A673 (cell line): ENCODE data around the gene CDH23. TPM values are rescaled to one million over a fixed set of nuclear protein-coding genes. Genes with fewer than 3 reads are reported as not detected.

Experiments used
- BruUV-seq: library from RNA; stranded (reverse); fragments of 400-500 nt; replicated peaks from 2 replicates; lab custom pipeline; 2021; lab: Mats Ljungman, UMichigan
- CTCF ChIA-PET: fragments of 300-600 bp; sonication (Branson Sonifier 250); formaldehyde crosslinking; loops from one replicate; lab custom pipeline; 2022; ENCODE audit warnings: antibody characterized with exemption; lab: Charles Lee
- POLR2A ChIA-PET: fragments of 300-600 bp; sonication (Branson Sonifier 250); formaldehyde crosslinking; loops from one replicate; lab custom pipeline; 2022; ENCODE audit warnings: antibody characterized with exemption; ENCODE audit not compliant: low non-redundant PET; lab: Charles Lee
- DNase-seq: peaks from one replicate; pipeline ENCODE4 v3.0.0-alpha.2; 2015; ENCODE audit warnings: low spot score
- H3K27ac ChIP-seq: fragments of 200-600 bp; sonication (generic); 2 replicates; pipeline ENCODE4 v1.5.1; 2016; ENCODE audit warnings: mixed run types, low read depth, mild to moderate bottlenecking, mixed read lengths, antibody characterized with exemption, low read length; ENCODE audit not compliant: poor library complexity, severe bottlenecking
- H3K27me3 ChIP-seq: fragments of 200-600 bp; sonication (generic); replicated peaks from 2 replicates; pipeline ENCODE4 v1.6.1; 2017; ENCODE audit warnings: mixed run types, low read depth, mild to moderate bottlenecking, mixed read lengths, antibody characterized with exemption, low read length; ENCODE audit not compliant: insufficient read depth, poor library complexity
- H3K36me3 ChIP-seq: fragments of 200-600 bp; sonication (generic); 2 replicates; pipeline ENCODE4 v1.6.1; 2016; ENCODE audit warnings: mixed run types, mild to moderate bottlenecking, mixed read lengths, antibody characterized with exemption, low read length; ENCODE audit not compliant: insufficient read depth, poor library complexity, severe bottlenecking
- H3K4me1 ChIP-seq: fragments of 200-600 bp; sonication (generic); 2 replicates; pipeline ENCODE4 v1.6.1; 2017; ENCODE audit warnings: mixed run types, mild to moderate bottlenecking, mixed read lengths, antibody characterized with exemption, low read length; ENCODE audit not compliant: insufficient read depth, poor library complexity, severe bottlenecking
- H3K4me3 ChIP-seq: fragments of 200-600 bp; sonication (generic); 2 replicates; pipeline ENCODE4 v1.5.1; 2016; ENCODE audit warnings: low read depth, mixed run types, mild to moderate bottlenecking, mixed read lengths, low read length; ENCODE audit not compliant: poor library complexity, severe bottlenecking
- H3K9me3 ChIP-seq: fragments of 200-600 bp; sonication (generic); 2 replicates; pipeline ENCODE4 v1.6.1; 2016; ENCODE audit warnings: mixed run types, low read depth, mild to moderate bottlenecking, mixed read lengths, antibody characterized with exemption, low read length; ENCODE audit not compliant: poor library complexity, severe bottlenecking
- EZH2 ChIP-seq: fragments of 200-600 bp; sonication (generic); IDR thresholded peaks from 2 replicates; pipeline ENCODE4 v1.6.1; 2017; ENCODE audit warnings: borderline replicate concordance, low read depth, mild to moderate bottlenecking, mixed read lengths, antibody characterized with exemption, low read length; ENCODE audit not compliant: poor library complexity, severe bottlenecking
- intact Hi-C: fragments of 100-400 bp; cut with micrococcal nuclease; formaldehyde crosslinking; loops from one replicate; pipeline ENCODE4 v1.10.0; 2022; ENCODE audit not compliant: unreplicated experiment
- total RNA-seq: library from RNA; stranded (reverse); gene quantifications from 2 replicates; pipeline ENCODE4 v1.2.3, GENCODE V29; 2021
- TF ChIP-seq, protein P1 (sequence below): fragments of 300-800, 200-600 bp; sonication (generic); conservative IDR thresholded peaks from 2 replicates; pipeline ENCODE4 v1.5.1; 2017; ENCODE audit warnings: low read depth, mild to moderate bottlenecking, antibody characterized with exemption, low read length, moderate library complexity, mixed read lengths

CDH23 gene
- total RNA-seq, 1 experiment from 2014 or later, result 49.7 TPM

DNA sequence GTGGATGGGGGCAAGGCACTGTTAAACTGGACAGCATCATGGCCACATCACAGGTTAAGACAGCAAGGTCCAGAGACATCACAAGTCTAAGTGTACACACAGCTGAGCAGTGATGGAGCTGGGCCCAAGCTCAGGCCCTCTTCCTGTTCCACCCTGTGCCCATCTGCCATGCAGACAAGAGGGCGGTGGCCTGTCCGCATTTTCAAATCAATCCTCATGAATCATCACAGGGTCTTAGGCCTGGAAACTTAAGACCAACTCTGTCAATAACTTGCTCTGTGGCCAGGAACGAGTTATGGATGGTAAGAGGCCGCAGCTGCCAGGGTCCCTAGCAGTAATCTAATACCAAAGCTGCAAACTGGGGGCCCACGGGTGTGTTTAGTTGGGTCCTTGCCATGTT, 319.7 kb downstream of the CDH23 start:
- no peak for DNase-seq
- ChIA-PET POLR2A (no interaction called here), CTCF (no interaction called here)
- H3K4me1 ChIP-seq, result peaks cover 8% of the 10 kb centered on the region
- TF ChIP-seq, protein P1, sequence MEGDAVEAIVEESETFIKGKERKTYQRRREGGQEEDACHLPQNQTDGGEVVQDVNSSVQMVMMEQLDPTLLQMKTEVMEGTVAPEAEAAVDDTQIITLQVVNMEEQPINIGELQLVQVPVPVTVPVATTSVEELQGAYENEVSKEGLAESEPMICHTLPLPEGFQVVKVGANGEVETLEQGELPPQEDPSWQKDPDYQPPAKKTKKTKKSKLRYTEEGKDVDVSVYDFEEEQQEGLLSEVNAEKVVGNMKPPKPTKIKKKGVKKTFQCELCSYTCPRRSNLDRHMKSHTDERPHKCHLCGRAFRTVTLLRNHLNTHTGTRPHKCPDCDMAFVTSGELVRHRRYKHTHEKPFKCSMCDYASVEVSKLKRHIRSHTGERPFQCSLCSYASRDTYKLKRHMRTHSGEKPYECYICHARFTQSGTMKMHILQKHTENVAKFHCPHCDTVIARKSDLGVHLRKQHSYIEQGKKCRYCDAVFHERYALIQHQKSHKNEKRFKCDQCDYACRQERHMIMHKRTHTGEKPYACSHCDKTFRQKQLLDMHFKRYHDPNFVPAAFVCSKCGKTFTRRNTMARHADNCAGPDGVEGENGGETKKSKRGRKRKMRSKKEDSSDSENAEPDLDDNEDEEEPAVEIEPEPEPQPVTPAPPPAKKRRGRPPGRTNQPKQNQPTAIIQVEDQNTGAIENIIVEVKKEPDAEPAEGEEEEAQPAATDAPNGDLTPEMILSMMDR, result no peak
- no peak for TF ChIP-seq EZH2
- no peaks in the 10 kb centered on the region for H3K36me3 ChIP-seq
- BruUV-seq, result no TSS peak
- no peak overlapping the region for H3K4me3 ChIP-seq
- H3K27me3 ChIP-seq, result no peaks in the 10 kb centered on the region
- intact Hi-C loops, result no loop called here
- no peaks in the 10 kb centered on the region for H3K9me3 ChIP-seq
- no peak overlapping the region for H3K27ac ChIP-seq

DNA sequence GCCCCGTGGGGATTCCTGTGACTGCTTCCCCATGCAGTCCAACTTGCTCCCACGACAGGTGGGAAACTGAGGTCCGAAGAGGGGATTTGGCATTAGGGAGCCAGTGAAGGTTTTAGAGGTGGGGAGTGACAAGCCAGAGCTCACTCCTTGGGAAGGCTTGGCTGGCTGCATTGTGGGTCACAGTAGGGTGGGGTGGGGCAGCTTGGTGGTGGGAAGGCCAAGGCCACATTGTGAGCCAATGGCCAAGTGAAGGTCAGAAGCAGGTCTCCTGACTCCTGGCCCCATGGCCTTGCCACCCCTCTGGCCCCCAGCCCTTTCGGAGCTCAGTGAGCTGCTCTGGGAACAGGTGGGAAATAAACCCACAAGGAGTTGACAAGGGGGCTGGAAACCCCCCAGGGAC, 320.3 kb downstream of the CDH23 start:
- intact Hi-C loops, result no loop called here
- Histone ChIP-seq H3K4me3 (no peak overlapping the region), H3K27me3 (no peaks in the 10 kb centered on the region), H3K9me3 (no peaks in the 10 kb centered on the region), H3K27ac (no peak overlapping the region), H3K4me1 (peaks cover 8% of the 10 kb centered on the region), H3K36me3 (no peaks in the 10 kb centered on the region)
- ChIA-PET CTCF (no interaction called here), POLR2A (no interaction called here)
- TF ChIP-seq, protein P1, result no peak
- TF ChIP-seq EZH2, result no peak
- no TSS peak for BruUV-seq
- no peak for DNase-seq

DNA sequence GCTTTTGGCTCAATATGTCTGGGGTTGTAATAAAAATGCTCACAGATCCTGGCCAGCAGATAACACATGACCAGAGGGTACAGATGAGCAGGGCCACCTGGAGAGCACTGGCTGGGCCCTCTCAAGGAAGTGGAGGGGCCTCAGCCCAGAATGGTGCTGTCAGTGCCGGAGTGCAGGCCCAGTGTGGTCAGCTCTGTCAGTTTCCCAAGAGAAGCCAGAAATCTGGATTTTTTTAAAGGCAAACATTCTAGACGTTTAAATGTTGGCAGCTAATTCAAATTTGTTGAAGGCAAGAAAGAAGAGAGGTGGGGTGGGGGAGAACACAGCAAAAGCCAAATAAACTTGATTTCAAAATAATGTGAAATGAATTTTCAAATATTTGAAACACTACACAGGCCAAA, 320.8 kb downstream of the CDH23 start:
- intact Hi-C loops, result no loop called here
- no peaks in the 10 kb centered on the region for H3K36me3 ChIP-seq
- DNase-seq, result no peak
- H3K4me1 ChIP-seq, result peaks cover 8% of the 10 kb centered on the region
- no peak overlapping the region for H3K4me3 ChIP-seq
- CTCF ChIA-PET, result no interaction called here
- no peak for TF ChIP-seq EZH2
- TF ChIP-seq, protein P1, result no peak
- POLR2A ChIA-PET, result no interaction called here
- no TSS peak for BruUV-seq
- no peaks in the 10 kb centered on the region for H3K27me3 ChIP-seq
- H3K9me3 ChIP-seq, result no peaks in the 10 kb centered on the region
- no peak overlapping the region for H3K27ac ChIP-seq
